DND-41 (cell line): ENCODE data around the gene SMIM35.

ENCODE experiments used
- ATAC-seq: fragments of 200-7000 bp; cut with Tn5 transposase; 3 replicates; pipeline ENCODE4 v1.9.1; 2021; ENCODE audit warnings: low read depth; ENCODE audit not compliant: insufficient read depth
- DNase-seq: peaks from one replicate; pipeline ENCODE4 v3.0.0-alpha.2; 2020
- H2AFZ ChIP-seq: 2 replicates; pipeline ENCODE4 v1.6.0; 2012; ENCODE audit warnings: low read depth, low read length
- H3K27ac ChIP-seq: 2 replicates; pipeline ENCODE4 v1.5.1; 2012; ENCODE audit warnings: low read length, inconsistent platforms
- H3K27me3 ChIP-seq: fragments of 200-600 bp; sonication (generic); 2 replicates; pipeline ENCODE4 v1.6.0; 2012; ENCODE audit warnings: low read length, mild to moderate bottlenecking, inconsistent platforms; ENCODE audit not compliant: insufficient read depth, poor library complexity
- H3K36me3 ChIP-seq: 2 replicates; pipeline ENCODE4 v1.5.1; 2012; ENCODE audit warnings: low read length, inconsistent platforms; ENCODE audit not compliant: insufficient read depth
- H3K4me1 ChIP-seq: 2 replicates; pipeline ENCODE4 v1.5.1; 2012; ENCODE audit warnings: mild to moderate bottlenecking, low read length; ENCODE audit not compliant: insufficient read depth
- H3K4me2 ChIP-seq: 2 replicates; pipeline ENCODE4 v1.6.0; 2012; ENCODE audit warnings: mild to moderate bottlenecking, moderate library complexity, low read length, inconsistent platforms; ENCODE audit not compliant: insufficient read depth
- H3K4me3 ChIP-seq, 2 experiments: fragments of 200-600 bp in 1 of 2; shearing (Covaris generic) in 1 of 2; 2 replicates each; pipeline ENCODE4 v1.5.1; 2012 to 2016; ENCODE audit warnings: inconsistent platforms in 2 of 2, low read length in 2 of 2, mild to moderate bottlenecking in 2 of 2, low read depth in 1 of 2, moderate library complexity in 1 of 2
- H3K79me2 ChIP-seq: 2 replicates; pipeline ENCODE4 v1.6.0; 2012; ENCODE audit warnings: low read length, inconsistent platforms; ENCODE audit not compliant: insufficient read depth
- H3K9ac ChIP-seq: 2 replicates; pipeline ENCODE4 v1.6.0; 2012; ENCODE audit warnings: low read depth, mild to moderate bottlenecking, inconsistent platforms, low read length, moderate library complexity
- H3K9me3 ChIP-seq: 2 replicates; pipeline ENCODE4 v1.5.1; 2012; ENCODE audit warnings: low read length, moderate library complexity, mild to moderate bottlenecking, inconsistent platforms; ENCODE audit not compliant: insufficient read depth, severe bottlenecking
- H4K20me1 ChIP-seq: 2 replicates; pipeline ENCODE4 v1.6.0; 2012; ENCODE audit warnings: low read length; ENCODE audit not compliant: insufficient read depth
- EZH2 ChIP-seq: IDR thresholded peaks from 3 replicates; pipeline ENCODE4 v1.6.1; 2012; ENCODE audit warnings: borderline replicate concordance, low read depth, mild to moderate bottlenecking, moderate library complexity, low read length, inconsistent platforms; ENCODE audit not compliant: severe bottlenecking
- TF ChIP-seq, protein P1 (sequence below): IDR thresholded peaks from 2 replicates; pipeline ENCODE4 v1.5.1; 2012; ENCODE audit warnings: borderline replicate concordance, low read length, moderate library complexity, mild to moderate bottlenecking; ENCODE audit not compliant: poor library complexity, severe bottlenecking; ENCODE audit errors: extremely low read depth

Gene SMIM35

DNA sequence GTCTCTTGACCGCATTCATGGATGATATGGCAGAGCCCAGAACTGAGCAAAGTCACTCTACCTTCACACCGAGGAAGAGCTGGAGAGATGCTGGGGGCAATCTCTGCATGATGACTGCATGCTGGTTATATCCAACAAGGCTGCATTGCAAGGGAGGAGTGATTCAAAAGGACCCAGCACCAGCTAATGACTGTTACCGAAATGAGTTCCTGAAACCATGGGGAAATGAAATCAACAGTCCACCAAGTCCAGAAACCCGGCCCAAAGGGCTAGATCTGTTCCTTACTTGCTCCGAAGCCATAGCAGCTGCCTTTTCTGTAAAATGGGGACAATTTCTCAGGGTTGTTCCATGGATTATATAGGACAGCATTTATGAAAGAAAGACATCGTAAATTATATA, 1.2 kb upstream of the SMIM35 start:
- 0 out of 2 replicates have a peak, but pooled peaks cover 2% of the 10 kb centered on the region for H4K20me1 ChIP-seq
- no peak overlapping the region for H3K27ac ChIP-seq
- no peak for DNase-seq
- TF ChIP-seq, protein P1, sequence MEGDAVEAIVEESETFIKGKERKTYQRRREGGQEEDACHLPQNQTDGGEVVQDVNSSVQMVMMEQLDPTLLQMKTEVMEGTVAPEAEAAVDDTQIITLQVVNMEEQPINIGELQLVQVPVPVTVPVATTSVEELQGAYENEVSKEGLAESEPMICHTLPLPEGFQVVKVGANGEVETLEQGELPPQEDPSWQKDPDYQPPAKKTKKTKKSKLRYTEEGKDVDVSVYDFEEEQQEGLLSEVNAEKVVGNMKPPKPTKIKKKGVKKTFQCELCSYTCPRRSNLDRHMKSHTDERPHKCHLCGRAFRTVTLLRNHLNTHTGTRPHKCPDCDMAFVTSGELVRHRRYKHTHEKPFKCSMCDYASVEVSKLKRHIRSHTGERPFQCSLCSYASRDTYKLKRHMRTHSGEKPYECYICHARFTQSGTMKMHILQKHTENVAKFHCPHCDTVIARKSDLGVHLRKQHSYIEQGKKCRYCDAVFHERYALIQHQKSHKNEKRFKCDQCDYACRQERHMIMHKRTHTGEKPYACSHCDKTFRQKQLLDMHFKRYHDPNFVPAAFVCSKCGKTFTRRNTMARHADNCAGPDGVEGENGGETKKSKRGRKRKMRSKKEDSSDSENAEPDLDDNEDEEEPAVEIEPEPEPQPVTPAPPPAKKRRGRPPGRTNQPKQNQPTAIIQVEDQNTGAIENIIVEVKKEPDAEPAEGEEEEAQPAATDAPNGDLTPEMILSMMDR: no peak
- no peak for TF ChIP-seq EZH2
- no peak overlapping the region for H2AFZ ChIP-seq
- no peak overlapping the region for H3K9ac ChIP-seq
- no peak overlapping the region for H3K4me2 ChIP-seq
- peaks cover 18% of the 10 kb centered on the region for H3K27me3 ChIP-seq
- H3K79me2 ChIP-seq: no peaks in the 10 kb centered on the region
- no peaks in the 10 kb centered on the region for H3K4me1 ChIP-seq
- H3K36me3 ChIP-seq: no peaks in the 10 kb centered on the region
- ATAC-seq: no peak
- no peaks in the 10 kb centered on the region for H3K9me3 ChIP-seq
- no peak overlapping the region for H3K4me3 ChIP-seq

DNA sequence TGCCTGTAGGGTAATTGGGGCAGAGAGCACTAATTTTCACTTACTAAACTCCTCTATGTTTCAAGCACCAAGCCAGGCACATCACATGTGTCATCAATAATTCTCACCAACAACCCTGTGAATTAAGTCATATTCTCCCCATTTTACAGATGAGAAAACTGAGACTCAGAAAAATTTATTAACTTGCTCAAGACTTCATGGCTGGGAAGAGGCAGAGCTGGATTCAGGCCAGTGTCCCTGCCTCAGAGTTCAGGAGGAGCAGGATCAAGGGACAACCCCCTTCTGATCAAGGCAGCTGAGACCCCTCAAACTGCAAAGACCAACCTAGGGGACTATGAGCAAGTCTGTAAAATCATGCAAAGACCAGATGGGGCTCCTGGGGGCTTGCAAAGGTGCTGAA, 2.1 kb downstream of the SMIM35 start:
- H2AFZ ChIP-seq: no peak overlapping the region
- H3K9ac ChIP-seq: no peak overlapping the region
- H3K36me3 ChIP-seq: no peaks in the 10 kb centered on the region
- TF ChIP-seq EZH2: no peak
- TF ChIP-seq, protein P1: no peak
- H4K20me1 ChIP-seq: 0 out of 2 replicates have a peak, but pooled peaks cover 2% of the 10 kb centered on the region
- H3K4me3 ChIP-seq: no peak overlapping the region
- no peak overlapping the region for H3K27ac ChIP-seq
- H3K4me1 ChIP-seq: no peaks in the 10 kb centered on the region
- H3K4me2 ChIP-seq: no peak overlapping the region
- DNase-seq (no peak), ATAC-seq (no peak)
- H3K9me3 ChIP-seq: no peaks in the 10 kb centered on the region
- peaks cover 38% of the 10 kb centered on the region for H3K27me3 ChIP-seq
- H3K79me2 ChIP-seq: no peaks in the 10 kb centered on the region

DNA sequence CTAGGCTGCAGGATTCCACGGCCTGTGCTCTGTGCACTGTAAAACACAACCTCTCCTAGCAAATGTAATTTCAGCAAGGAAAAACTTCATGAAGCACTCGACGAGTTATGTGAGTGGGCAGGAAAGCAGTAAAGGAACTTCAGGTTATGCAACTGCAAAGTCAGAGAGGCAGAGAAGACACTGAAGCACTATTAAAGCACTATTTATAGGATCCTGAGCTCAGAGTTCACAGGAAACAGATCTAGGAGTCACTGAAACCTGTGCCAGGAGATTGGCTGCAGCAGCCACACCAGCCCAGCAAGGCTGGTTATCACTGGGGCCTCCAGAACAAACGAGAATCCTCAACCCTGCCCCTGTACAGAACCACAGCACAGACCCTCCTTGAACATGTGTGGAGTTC, 2.5 kb downstream of the SMIM35 start:
- H3K4me2 ChIP-seq: no peak overlapping the region
- H4K20me1 ChIP-seq: 0 out of 2 replicates have a peak, but pooled peaks cover 2% of the 10 kb centered on the region
- H3K27ac ChIP-seq: no peak overlapping the region
- no peak overlapping the region for H2AFZ ChIP-seq
- H3K36me3 ChIP-seq: no peaks in the 10 kb centered on the region
- no peak overlapping the region for H3K4me3 ChIP-seq
- no peak for TF ChIP-seq EZH2
- TF ChIP-seq, protein P1: no peak
- no peaks in the 10 kb centered on the region for H3K4me1 ChIP-seq
- H3K9ac ChIP-seq: no peak overlapping the region
- DNase-seq: no peak
- H3K9me3 ChIP-seq: no peaks in the 10 kb centered on the region
- ATAC-seq: no peak
- no peaks in the 10 kb centered on the region for H3K79me2 ChIP-seq
- peaks cover 42% of the 10 kb centered on the region for H3K27me3 ChIP-seq
